Measurements from ENCODE around the gene KIF26B.

Gene KIF26B

GRCh38 chr1:245110406-245110805, 44.4 kb upstream of the KIF26B start:
- no peaks in the 10 kb centered on the region for H3K36me3 ChIP-seq (ENCODE audit: insufficient read depth, low read length)
- H3F3A ChIP-seq (ENCODE audit: insufficient read depth, low read length) = no peaks in the 10 kb centered on the region
- H4K20me1 ChIP-seq (ENCODE audit: insufficient read depth, low read length) = no peaks in the 10 kb centered on the region
- H3K9ac ChIP-seq (ENCODE audit: low read length) = no peak overlapping the region
- TF ChIP-seq CTCF (IDR thresholded peaks at IDR 0.05; ENCODE audit: low read length) (no peak), EZH2 (IDR thresholded peaks at IDR 0.05; ENCODE audit: borderline replicate concordance, low read length) (no peak)
- no peak overlapping the region for H2AFZ ChIP-seq (ENCODE audit: low read length)
- no peak overlapping the region for H3K27ac ChIP-seq (ENCODE audit: low read depth, low read length, poor library complexity, severe bottlenecking)
- H3K4me3 ChIP-seq (ENCODE audit: low read depth, low read length, poor library complexity, severe bottlenecking) = no peak overlapping the region
- no peaks in the 10 kb centered on the region for H3K4me1 ChIP-seq (ENCODE audit: insufficient read depth, low read length, severe bottlenecking)
- 0 out of 2 replicates have a peak, but pooled peaks cover 5% of the 10 kb centered on the region for H3K27me3 ChIP-seq (ENCODE audit: insufficient read depth, low read length)
- no peaks in the 10 kb centered on the region for H3K9me3 ChIP-seq (ENCODE audit: low read length)
- no peaks in the 10 kb centered on the region for H3K79me2 ChIP-seq (ENCODE audit: insufficient read depth, low read length)
- H3K9me2 ChIP-seq (ENCODE audit: low read depth, low read length) = no peaks in the 10 kb centered on the region
- H3K4me2 ChIP-seq (ENCODE audit: low read length) = no peak overlapping the region

- no peaks in the 10 kb centered on the region for H3F3A ChIP-seq (ENCODE audit: insufficient read depth, low read length)
- no peaks in the 10 kb centered on the region for H4K20me1 ChIP-seq (ENCODE audit: insufficient read depth, low read length)
- H3K4me3 ChIP-seq (ENCODE audit: low read depth, low read length, poor library complexity, severe bottlenecking) = no peak overlapping the region
- H3K4me1 ChIP-seq (ENCODE audit: insufficient read depth, low read length, severe bottlenecking) = no peaks in the 10 kb centered on the region
- TF ChIP-seq EZH2 (IDR thresholded peaks at IDR 0.05; ENCODE audit: borderline replicate concordance, low read length) (no peak), CTCF (IDR thresholded peaks at IDR 0.05; ENCODE audit: low read length) (no peak)
- H3K9me3 ChIP-seq (ENCODE audit: low read length) = no peaks in the 10 kb centered on the region
- H3K4me2 ChIP-seq (ENCODE audit: low read length) = no peak overlapping the region
- H3K36me3 ChIP-seq (ENCODE audit: insufficient read depth, low read length) = no peaks in the 10 kb centered on the region
- H3K79me2 ChIP-seq (ENCODE audit: insufficient read depth, low read length) = no peaks in the 10 kb centered on the region
- H3K27ac ChIP-seq (ENCODE audit: low read depth, low read length, poor library complexity, severe bottlenecking) = no peak overlapping the region
- 0 out of 2 replicates have a peak, but pooled peaks cover 5% of the 10 kb centered on the region for H3K27me3 ChIP-seq (ENCODE audit: insufficient read depth, low read length)
- H3K9ac ChIP-seq (ENCODE audit: low read length) = no peak overlapping the region
- H3K9me2 ChIP-seq (ENCODE audit: low read depth, low read length) = no peaks in the 10 kb centered on the region
- H2AFZ ChIP-seq (ENCODE audit: low read length) = no peak overlapping the region
Observed at GRCh38 chr1:245111073-245111472, 43.7 kb upstream of the KIF26B start.

GRCh38 chr1:245113649-245114048, 41.1 kb upstream of the KIF26B start:
- no peak overlapping the region for H3K4me3 ChIP-seq (ENCODE audit: low read depth, low read length, poor library complexity, severe bottlenecking)
- H3K9me3 ChIP-seq (ENCODE audit: low read length) = no peaks in the 10 kb centered on the region
- no peaks in the 10 kb centered on the region for H3K36me3 ChIP-seq (ENCODE audit: insufficient read depth, low read length)
- H3K27me3 ChIP-seq (ENCODE audit: insufficient read depth, low read length) = no peaks in the 10 kb centered on the region
- no peak overlapping the region for H3K27ac ChIP-seq (ENCODE audit: low read depth, low read length, poor library complexity, severe bottlenecking)
- no peak overlapping the region for H3K9ac ChIP-seq (ENCODE audit: low read length)
- TF ChIP-seq EZH2 (IDR thresholded peaks at IDR 0.05; ENCODE audit: borderline replicate concordance, low read length) (no peak), CTCF (IDR thresholded peaks at IDR 0.05; ENCODE audit: low read length) (no peak)
- H3K79me2 ChIP-seq (ENCODE audit: insufficient read depth, low read length) = no peaks in the 10 kb centered on the region
- no peaks in the 10 kb centered on the region for H4K20me1 ChIP-seq (ENCODE audit: insufficient read depth, low read length)
- no peak overlapping the region for H3K4me2 ChIP-seq (ENCODE audit: low read length)
- H3K9me2 ChIP-seq (ENCODE audit: low read depth, low read length) = no peaks in the 10 kb centered on the region
- no peak overlapping the region for H2AFZ ChIP-seq (ENCODE audit: low read length)
- H3K4me1 ChIP-seq (ENCODE audit: insufficient read depth, low read length, severe bottlenecking) = no peaks in the 10 kb centered on the region
- H3F3A ChIP-seq (ENCODE audit: insufficient read depth, low read length) = no peaks in the 10 kb centered on the region
